ENCODE results near the gene ZC3H4.

GRCh38 chr19:47130120-47130588, 16.6 kb upstream of the ZC3H4 start:
- TF ChIP-seq EZH2 (IDR thresholded peaks at IDR 0.05; ENCODE audit: borderline replicate concordance, low read length): no peak
- TF ChIP-seq, protein P1, sequence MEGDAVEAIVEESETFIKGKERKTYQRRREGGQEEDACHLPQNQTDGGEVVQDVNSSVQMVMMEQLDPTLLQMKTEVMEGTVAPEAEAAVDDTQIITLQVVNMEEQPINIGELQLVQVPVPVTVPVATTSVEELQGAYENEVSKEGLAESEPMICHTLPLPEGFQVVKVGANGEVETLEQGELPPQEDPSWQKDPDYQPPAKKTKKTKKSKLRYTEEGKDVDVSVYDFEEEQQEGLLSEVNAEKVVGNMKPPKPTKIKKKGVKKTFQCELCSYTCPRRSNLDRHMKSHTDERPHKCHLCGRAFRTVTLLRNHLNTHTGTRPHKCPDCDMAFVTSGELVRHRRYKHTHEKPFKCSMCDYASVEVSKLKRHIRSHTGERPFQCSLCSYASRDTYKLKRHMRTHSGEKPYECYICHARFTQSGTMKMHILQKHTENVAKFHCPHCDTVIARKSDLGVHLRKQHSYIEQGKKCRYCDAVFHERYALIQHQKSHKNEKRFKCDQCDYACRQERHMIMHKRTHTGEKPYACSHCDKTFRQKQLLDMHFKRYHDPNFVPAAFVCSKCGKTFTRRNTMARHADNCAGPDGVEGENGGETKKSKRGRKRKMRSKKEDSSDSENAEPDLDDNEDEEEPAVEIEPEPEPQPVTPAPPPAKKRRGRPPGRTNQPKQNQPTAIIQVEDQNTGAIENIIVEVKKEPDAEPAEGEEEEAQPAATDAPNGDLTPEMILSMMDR (IDR thresholded peaks at IDR 0.05; ENCODE audit: low read length): no peak
